CD4-positive, alpha-beta T cell treated with Interleukin-4 for 1 hour (primary cell): ENCODE results near the gene SS18L1.

Source experiments
- DNase-seq, 2 donors: peaks; one replicate each; pipeline ENCODE4 v3.0.0-alpha.2; 2020 to 2022

The SS18L1 gene

GRCh38 chr20:62215991-62216635, 72.5 kb downstream of the SS18L1 start:
- no peak for DNase-seq

DNA sequence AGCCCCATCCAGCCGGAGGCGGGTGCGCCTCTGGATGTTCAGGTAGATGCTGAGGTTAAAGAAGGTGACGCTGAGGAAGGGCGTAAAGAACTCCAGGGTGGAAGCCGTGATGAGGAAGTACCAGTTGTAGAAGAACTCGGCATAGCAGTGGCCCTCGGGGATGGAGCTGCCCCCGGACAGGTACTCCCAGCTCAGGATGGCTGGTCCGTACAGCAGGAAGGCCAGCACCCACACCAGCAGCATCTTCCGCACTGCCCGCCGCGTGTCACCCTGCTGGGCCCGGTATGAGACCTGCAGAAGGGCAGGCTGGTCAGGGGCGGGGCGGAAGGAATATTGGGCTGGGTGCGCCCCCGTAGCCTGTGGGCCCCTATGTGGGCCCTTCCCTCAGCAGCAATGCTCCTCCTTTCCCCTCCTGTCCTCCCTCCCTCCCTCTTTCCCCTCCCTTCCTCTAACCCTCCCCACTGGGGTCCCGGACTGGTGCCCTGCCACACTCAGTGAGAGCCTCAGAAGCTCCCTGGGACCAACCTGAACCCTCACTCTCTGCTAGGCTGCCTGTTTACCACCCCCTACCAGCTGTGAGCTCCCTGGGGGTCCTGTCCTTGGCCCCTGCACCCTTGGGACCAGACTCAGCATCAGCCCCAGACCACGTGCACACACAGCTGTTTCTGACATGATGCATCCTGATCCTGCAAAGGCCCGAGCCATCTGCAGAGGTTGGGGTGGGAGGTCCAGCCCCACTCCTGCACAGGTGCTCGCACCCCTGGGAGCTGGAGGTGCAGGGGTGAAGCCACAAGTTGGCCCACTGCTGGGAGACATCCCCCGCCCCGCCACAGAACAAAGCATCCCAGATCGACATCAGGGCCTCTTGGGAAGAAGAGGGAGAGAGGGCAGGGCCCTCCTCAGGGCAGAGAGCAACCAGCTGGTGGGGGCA, 73.3 kb downstream of the SS18L1 start:
- DNase-seq = no peak

DNA sequence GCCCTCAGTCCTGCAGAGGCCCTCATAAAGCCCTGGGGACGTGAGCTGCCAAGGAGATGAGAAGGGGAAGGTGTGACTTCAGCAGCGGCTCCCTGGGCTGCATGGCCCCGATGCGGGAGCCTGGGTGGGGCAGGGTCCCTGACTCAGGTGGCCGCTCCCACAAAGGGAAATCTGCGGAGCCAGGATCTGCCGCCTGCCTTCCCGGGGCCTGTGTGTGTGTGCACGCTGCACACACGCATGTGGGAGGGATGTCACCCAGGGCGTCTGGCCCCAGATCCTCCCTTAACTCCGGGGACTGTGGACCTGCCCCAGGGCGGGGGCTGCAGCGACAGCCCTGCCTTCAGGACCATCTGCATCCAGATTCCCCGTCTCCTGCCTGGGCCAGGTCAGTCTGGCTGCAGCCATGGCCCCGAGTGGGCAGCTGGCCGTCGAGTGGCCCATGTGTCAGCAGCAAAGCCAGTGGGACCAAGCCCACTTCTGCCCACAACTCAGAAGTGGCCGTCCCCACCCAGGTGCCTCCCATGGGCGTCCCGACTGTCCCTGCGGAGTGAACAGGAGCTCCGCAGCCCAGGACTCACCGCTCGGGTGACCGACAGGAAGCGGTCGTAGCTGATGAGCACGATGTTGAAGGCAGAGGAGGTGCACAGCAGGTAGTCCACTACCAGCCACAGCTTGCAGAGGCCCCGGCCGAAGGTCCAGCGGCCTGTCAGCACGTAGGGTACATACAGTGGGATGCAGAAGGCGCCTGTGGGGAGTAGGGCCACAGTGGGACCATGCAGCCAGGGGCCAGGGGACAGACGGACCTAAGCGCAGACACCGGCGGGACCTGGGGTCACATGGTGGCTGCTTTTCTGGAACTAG, 74.6 kb downstream of the SS18L1 start:
- DNase-seq = no peak

GRCh38 chr20:62219101-62219991, 75.8 kb downstream of the SS18L1 start:
- no peak for DNase-seq

DNA sequence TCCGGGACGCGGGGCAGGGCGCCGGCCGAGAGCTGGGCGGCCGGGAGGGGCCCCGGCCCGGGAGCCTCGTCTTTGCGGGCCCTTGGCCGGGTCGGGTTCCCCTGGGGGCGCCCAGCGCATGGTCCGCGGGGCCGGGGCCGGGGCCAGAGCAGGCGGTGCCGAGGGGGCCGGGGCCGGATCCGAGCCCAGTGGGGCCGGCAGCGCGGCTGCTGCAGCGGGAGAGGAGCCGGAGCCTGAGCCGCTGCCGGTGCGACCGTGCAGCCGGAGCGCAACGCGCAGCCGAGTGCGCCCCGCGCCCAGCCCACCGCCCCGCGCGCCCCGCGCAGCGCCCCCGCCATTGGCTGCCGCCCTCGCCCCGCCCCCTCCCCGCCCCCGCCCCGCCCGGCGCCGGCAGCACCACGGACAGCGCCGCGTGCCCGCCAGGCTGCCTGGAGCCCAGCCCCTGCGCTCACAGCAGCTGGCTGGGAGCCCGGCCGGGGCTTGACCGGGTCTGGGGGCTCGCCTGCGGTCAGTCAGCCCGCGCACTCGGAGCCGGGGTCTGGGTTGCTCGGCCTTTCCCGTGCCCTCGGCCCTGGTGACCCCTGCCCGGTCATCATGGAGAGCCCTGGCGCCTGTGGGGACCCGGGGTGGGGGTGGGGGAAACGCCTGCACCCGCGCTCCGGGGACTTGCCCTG, 76.6 kb downstream of the SS18L1 start, which contains the start of gene HRH3:
Gene HRH3 (minus strand): TSS at position 287 of the 674 bp plus-strand sequence. CDS start 308 bp downstream, outside the sequence.
- DNase-seq = peak in 1 of 2 donors; percentile 49

DNA sequence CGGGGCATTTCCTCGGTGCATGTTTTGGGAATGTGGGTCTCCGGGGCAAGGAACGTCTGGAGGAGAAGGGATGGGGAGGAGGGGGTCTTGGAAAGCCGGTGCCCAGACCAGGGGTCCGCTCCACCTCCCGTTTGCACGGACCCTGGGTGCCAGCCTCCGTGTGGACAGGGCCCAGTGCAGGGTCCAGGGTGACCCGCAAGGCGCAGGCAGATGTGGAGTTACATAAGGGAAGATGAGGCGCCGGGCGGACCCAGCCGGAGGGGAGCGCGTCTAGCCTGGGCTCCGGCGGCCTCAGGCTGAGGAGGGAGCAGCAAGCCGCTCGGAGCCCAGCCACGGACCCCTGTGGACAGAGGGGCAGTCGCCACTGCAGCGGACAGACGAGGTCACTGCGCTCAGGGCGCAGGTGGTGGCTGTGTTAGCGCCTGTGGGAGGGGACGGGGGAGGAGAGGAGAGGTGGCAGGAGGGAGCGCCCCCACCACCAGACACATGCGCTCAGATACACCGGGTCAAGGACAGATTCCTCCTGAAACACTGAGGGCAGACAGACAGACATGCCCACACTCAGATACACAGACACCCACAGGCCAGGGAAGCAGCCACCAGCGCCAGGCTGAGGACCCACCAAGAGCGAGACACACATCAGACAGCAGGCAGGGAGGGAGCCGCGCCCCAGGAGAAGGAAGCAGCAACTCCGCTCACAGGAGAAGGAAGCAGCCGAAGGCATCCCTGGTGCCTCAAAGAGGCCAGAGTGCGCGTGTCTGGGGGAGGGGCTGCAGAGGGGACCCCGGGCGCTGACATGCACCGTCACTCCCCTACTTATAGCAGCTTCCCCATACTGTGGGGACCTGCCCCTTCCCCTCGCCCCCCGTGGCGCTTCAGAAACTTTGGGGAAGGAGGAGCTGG, 77.3 kb downstream of the SS18L1 start:
- DNase-seq = no peak

- no peak for DNase-seq
These were observed 78.8 kb downstream of the SS18L1 start for GRCh38 chr20:62222266-62222850.

DNA sequence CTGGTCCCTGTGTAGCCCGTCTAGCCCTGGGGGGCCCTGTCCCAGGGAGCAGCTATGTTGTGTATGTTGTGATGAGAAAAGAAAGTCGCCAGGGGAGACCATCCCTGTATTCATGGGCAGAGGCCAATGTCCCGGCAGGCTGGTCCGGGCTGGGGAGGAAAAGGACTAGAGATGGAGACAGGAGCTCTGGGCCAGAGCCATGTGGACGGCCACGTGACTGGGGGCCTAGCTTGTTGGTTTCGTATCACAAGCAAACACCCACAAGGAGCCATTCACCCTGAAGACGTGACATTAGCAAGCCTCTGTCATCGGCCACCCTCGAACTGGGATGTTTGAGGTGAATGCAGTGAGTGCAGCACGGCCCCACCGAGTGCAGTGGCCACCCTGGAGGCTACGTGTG, 79.4 kb downstream of the SS18L1 start:
- DNase-seq = no peak

- DNase-seq = no peak
These were observed 80.0 kb downstream of the SS18L1 start for GRCh38 chr20:62223571-62223970.

GRCh38 chr20:62224113-62224855, 80.7 kb downstream of the SS18L1 start:
- no peak for DNase-seq

DNA sequence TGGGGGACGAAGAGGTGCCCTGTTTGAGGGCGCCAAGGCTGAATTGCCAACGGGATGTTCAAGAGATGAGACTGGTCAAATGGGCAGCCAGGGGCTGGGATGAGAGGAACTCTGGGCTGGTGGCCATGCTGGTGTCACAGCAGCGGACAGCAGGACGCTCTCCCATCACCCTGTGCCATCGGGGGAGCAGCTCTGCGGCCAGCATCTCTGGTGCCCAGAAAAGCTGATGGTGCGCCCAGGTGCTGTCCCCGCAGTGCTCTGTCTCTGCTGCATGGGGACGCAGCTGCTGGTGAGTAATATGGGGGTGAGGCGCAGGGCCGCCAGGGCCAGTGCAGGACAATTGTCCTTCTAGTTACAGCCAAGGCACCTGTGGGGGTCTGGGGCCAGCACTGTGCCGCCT, 81.5 kb downstream of the SS18L1 start:
- DNase-seq = no peak

DNA sequence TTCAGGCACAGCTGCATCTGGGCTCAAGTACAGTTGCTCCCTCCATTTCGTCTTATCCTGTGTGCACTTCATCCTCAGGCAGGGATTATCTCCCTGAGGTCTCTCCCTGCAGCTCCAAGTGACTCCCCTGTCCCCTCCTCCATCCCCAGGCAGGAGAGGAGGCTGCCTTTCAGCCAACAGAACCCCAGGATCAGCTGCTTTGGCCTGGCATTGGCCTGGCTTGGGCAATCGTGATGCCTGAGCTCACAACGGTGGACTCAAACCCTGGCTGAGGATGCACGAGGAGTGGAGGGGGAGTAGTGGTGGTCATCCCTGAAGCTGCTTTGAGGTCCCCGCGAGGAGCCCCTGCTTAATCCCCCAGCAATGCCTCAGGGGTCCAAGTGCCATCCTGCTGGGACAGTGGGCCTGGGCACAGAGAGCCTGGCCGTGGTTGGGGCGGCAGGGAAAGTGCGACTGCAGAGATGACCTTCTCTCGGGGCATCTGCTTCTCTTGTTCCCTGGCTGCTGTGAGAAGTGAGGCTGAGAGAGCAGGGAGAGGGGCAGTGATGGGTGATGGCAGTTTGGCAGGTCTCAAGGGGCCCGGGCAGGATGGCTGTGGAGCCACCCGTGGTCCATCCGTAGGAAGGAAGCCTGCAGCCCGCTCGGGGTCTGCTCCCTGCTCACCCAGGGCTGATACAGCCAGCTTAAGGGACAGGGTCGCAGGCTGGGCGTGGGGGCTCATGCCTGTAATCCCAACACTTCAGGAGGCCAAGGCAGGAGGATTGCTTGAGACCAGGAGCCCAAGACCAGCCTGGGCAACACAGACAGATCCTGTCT, 82.5 kb downstream of the SS18L1 start:
- DNase-seq = no peak

- DNase-seq = no peak
These were observed 83.4 kb downstream of the SS18L1 start for GRCh38 chr20:62226707-62227590.

GRCh38 chr20:62227591-62227976, 84.0 kb downstream of the SS18L1 start:
- DNase-seq = no peak

GRCh38 chr20:62227977-62228958, 84.7 kb downstream of the SS18L1 start:
- no peak for DNase-seq

DNA sequence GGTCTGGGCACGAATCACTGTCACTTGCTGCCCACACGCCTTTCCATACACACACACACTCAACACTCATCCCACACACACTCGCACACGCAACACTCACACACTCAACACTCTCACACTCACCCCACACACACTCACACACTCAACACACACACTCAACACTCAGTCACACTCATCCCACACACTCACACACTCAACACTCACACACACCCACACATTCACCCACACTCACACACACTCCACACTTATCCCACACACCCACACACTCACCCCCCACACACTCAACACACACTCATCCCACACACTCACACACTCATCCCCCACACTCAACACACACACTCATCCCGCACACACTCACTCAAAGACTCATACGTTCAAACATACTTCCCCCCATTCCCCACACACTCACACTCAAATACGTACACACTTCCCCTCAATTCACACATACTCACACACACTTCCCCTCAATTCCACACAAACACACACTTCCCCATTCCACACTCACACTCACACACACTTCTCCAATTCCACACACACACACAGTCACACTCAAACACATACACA, 85.5 kb downstream of the SS18L1 start:
- DNase-seq = no peak
